ENCODE results near the gene OSBPL8.
"Not testable (repeated sequence)": the region's sequence is repeated elsewhere in the genome, so short reads cannot be mapped to it uniquely, and the experiment has no call there.

The OSBPL8 gene

DNA sequence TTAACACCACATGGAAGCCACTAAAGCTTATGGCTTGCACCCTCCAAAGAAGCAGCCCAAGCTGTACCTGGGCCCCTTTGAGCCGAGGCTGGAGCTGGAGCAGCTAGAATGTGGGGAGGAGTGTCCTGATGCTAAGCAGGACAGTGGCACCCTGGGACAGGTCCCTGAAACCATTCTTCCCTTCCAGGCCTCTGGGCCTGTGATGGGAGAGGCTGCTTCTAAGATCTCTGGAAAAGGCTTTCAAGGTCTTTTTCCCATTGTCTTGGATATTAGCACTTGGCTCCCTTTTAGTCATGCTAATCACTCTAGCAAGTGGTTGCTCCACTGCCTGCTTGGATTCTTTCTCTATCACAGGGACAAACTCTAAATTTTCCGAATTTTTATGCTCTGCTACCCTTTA, 40.9 kb downstream of the OSBPL8 start:
- no peak for DNase-seq

DNA sequence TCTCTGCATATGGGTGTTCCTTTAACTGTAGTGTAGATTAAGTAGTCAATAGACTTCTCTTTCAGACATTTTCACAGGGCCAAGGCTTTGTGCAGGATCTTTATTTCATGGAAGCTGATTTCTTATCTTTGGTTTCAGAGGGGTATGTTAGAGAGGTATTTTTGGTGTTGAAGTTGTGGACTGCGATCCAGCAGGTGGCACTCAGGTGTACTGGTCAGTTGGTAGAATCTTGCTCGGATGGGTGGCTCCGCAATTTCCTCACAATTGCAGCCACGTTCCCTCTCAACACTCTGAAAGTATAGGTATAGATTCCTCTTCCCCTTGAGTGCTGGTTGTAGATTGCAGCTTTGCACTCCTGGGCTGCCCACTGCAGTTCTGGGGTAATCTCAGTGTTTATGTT, 44.3 kb downstream of the OSBPL8 start:
- no peak for DNase-seq

DNA sequence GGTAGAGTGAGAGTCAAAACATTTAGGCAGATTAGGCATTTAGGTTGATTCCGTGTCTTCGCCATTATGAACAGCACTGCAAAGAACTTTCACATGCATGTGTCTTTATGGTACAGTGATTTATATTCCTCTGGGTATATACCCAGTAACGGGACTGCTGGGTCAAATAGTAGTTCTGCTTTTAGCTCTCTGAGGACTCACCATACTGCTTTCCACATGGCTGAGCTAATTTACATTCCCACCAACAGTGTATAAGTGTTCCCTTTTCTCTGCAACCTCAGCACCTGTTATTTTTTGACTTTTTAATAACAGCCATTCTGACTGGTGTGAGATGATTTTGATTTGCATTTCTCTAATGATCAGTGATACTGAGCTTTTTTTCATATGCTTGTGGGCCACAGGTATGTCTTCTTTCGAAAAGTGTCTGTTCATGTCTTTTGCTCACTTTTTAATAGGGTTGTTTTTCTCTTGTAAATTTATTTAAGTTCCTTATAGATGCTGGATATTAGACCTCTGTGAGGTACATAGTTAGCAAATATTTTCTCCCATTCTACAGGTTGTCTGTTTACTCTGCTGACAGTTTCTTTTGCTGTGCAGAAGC, 48.4 kb downstream of the OSBPL8 start:
- DNase-seq = not testable (repeated sequence)

DNA sequence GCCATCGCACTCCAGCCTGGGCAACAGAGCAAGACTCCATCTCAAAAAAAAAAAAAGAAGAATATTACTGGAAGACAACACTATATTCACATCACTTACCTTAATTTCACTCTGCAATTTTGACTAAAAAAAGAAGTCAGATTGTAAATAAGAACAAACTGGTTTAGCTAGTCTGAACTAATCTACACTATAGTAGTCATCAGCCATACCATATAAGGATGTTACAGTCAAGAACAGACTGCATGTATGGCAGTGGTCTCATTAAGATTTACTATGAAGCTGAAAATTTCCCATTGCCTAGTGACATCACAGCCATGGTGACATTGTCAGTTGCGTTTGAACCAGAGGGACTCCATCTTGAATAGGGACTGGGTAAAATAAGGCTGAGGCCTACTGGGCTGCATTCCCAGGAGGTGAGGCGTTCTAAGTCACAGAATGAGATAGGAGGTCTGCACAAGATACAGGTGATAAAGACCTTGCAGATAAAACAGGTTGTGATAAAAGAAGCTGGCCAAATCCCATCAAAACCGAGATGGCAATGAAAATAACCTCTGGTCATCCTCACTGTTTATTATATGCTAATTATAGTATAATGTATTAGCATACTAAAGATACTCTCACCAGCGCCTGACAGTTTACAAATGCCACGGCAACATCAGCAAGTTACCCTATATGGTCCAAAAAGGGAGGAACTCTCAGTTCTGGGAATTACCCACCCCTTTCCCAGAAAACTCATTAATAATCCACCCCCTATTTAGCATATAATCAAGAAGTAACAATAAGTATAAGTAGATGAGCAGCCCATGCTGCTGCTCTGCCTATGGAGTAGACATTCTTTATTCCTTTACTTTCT, 51.2 kb downstream of the OSBPL8 start:
- DNase-seq = no peak

- DNase-seq = no peak
These were observed 53.4 kb downstream of the OSBPL8 start for GRCh38 chr12:76506149-76506548.

DNA sequence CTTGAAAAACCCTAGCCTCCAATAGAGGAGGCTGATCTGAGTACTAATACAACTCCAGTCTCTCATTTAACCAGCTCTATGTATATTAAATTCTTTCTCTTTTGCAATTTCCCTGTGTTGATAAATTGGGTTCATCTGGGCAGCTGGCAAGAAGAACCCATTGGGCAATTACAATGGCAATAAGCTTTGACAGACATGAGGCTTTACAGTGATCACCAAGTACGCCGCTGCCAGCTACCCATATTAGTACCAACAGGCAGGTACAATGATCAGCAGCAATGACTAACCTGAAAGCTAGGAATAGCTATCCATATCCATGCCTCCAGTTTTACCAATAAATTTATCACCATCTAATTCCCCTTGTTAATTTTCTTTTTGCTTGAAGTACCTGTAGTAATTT, 54.5 kb downstream of the OSBPL8 start:
- no peak for DNase-seq

DNA sequence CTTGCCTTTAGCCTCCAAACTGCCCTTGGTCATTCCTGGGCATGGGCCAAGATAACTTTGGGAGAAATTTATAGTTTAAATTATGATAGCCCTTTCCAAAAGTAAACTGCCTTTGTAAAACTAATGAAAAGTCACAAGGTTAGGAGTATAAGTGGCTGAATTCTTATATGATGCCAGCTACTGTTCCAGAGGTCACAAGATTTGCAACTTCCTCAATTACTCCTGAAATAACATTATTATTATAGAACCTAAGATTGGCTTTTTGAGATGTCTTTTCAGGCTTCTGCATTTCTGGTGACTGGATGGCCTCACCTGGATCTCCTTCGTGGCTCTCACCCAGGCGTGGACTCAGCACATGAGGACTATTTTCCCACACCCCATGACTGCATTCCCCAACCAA, 55.0 kb downstream of the OSBPL8 start:
- no peak for DNase-seq

GRCh38 chr12:76503957-76504356, 55.6 kb downstream of the OSBPL8 start:
- no peak for DNase-seq

DNA sequence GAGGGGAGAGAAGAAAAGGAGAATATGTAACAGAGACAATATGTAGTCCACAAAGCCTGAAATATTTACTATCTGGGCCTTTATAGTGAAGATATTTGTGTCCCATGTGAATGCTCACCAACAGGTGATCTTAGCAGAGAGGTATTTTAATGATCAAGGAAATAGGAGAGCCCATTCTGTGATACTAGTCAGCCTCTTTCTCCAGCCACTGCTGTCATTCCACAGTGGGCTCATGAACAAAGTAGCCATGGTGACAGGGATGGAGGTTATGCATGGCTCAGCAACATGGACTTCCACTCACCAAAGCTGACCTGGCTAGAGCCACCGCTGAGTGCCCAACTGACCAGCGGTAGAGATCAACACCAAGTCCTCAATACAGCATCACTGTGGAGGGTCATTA, 58.2 kb downstream of the OSBPL8 start:
- no peak for DNase-seq

DNA sequence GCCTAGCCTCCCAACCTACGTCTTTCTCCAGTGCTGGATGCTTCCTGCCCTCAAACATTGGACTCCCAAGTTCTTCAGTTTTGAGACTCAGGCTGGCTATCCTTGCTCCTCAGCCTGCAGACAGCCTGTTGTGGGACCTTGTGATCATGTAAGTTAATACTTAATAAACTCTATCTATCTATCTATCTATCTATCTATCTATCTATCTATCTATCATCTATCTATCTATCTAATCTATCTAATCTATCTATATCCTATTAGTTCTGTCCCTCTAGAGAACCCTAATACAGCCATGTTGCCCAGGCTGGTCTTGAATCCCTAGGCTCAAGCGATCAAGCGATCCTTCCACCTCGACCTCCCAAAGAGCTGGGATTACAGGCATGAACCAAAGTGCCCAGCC, 60.4 kb downstream of the OSBPL8 start:
- not testable (repeated sequence) for DNase-seq

DNA sequence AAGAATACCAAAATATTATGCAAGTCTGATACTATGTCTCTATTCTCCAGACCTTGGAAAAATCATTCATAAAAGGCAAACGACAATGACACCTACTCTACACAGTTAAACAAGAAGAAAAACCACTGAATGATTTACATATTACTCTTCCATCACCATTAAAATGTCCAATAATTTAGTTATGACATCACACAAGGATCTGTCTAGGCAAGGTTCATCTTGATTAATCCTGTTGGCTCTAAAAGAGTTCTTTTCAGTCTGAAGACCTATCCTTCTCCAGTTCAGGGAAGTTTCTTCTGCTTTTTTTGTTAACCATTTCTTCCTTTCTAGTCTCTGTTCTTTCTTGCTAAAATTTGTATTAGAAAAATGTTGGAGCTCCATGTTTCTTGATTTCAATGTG, 64.0 kb downstream of the OSBPL8 start:
- no peak for DNase-seq

GRCh38 chr12:76491292-76491691, 68.3 kb downstream of the OSBPL8 start:
- DNase-seq = no peak

DNA sequence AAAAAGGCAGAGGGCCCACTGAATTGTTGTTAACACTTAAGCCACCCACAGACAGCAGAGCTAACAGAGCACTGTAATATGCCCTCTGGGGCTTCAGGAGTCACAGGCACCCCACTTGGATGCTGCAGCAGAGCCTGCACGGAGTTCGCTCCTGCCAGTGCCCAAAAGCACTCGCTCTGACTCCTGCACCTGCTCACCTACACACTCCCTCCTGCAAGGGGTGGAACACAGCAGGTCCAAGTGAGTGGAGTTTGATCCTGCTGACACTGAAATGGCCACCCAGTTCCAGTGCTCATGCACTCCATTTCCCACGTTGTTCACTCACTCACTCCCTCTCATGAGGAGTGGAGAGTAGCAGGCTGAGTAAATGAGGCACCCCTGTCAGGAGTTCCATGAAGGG, 68.8 kb downstream of the OSBPL8 start:
- no peak for DNase-seq

- DNase-seq = no peak
These were observed 69.8 kb downstream of the OSBPL8 start for GRCh38 chr12:76489737-76490136.

DNA sequence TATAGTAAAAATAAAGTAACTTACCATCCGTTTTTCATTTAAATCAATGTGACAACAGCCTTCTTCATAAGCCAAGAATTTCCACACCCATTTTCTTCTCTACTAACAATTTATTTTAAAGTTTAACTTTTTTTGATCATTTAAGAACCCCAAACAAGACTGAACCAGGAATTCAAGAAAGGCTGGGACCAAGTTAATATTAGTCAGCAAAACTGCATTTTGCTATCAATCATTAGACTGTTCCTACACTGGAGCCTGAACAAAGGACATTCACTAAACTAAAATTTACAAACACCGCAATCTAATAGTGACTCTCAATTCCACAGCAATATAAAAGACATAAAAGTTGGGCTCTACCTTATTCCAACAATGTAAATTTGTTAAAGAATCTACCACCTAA, 73.6 kb downstream of the OSBPL8 start:
- no peak for DNase-seq

GRCh38 chr12:76480796-76481195, 78.8 kb downstream of the OSBPL8 start:
- DNase-seq = no peak

DNA sequence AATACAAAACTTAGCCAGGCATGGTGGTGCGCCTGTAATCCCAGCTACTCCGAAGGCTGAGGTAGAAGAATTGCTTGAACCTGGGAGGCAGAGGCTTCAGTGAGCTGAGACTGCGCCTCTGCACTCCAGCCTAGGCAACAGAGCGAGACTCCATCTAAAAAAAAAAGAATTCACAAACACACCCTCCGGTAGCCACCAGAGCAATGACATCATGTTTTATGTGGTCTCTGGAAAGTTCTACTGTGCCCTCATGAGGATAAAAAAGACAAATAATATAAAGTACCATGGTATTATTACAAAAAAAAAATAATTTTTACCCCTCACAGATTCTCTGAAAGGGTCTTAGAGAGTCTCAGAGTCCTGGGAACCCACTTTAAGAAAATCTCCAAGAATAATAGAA, 81.5 kb downstream of the OSBPL8 start:
- no peak for DNase-seq

DNA sequence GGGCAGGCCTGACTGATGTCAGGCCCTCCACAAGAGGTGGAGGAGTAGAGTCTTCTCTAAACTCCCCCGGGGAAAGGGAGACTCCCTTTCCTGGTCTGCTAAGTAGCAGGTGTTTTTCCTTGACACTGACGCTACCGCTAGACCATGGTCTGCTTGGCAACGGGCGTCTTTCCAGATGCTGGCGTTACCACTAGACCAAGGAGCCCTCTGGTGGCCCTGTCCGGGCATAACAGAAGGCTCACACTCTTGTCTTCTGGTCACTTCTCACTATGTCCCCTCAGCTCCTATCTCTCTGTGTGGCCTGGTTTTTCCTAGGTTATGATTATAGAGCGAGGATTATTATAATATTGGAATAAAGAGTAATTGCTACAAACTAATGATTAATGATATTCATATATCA, 86.7 kb downstream of the OSBPL8 start:
- DNase-seq = not testable (repeated sequence)

- no peak for DNase-seq
These were observed 88.0 kb downstream of the OSBPL8 start for GRCh38 chr12:76471579-76471978.

DNA sequence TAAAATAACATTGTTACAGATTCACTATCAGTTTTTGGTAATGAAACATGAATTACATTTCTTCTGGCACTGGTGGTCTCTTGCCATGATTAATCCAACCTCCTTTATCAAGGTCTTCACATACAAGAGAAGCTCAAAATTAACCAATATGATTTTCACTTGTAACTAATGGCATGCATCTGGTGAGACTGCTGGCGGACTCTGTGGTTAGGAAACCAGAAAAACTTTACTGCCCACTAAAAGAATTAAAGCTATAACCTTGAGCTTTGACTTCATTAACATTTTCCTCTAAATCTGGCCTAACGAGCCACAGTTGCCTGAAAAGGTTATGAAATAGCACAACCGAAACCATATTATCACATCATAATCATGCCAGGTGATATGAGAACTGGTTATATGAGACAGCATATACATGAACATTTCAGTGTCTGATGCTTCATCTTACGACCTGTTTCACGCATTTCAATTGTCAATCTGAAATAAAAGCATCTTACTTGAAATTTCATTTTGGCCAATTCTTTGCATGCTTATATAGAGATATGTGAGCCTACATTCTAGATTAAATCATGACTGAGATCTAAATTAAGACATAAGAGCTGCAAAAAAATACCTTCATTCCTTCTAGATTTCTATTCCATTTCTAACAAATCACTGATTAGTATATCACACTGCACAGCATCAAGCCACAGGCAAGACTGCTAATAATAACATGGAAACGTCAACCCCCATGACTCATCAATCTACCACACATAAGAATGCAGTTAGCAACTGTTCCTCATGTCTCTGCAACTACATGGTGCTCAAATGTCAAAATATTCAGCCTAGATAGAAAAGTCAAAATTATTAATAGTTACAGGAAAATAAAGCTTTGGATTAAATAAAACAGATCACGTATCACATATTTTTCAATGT, 89.3 kb downstream of the OSBPL8 start:
- no peak for DNase-seq

GRCh38 chr12:76464631-76465166, 94.9 kb downstream of the OSBPL8 start:
- DNase-seq = no peak

- DNase-seq = no peak
These were observed 96.8 kb downstream of the OSBPL8 start for GRCh38 chr12:76462668-76463224.

- DNase-seq = no peak
These were observed 98.8 kb downstream of the OSBPL8 start for GRCh38 chr12:76460807-76461206.

Measured in activated T-cell treated with anti-CD3 and anti-CD28 coated beads, Interleukin-2, amount 50 U/mL, for 1 hour (primary cell).